GM12801 (cell line): ENCODE measurements around the gene BDH1.

Source experiments
- TF ChIP-seq, protein P1 (sequence below): IDR thresholded peaks from one replicate; pipeline ENCODE4 v1.5.1; 2011; ENCODE audit warnings: control low read depth; ENCODE audit not compliant: insufficient read length; ENCODE audit errors: extremely low read depth

BDH1 gene

GRCh38 chr3:197482001-197482400 is 73.8 kb downstream of the BDH1 start:
- TF ChIP-seq, protein P1, sequence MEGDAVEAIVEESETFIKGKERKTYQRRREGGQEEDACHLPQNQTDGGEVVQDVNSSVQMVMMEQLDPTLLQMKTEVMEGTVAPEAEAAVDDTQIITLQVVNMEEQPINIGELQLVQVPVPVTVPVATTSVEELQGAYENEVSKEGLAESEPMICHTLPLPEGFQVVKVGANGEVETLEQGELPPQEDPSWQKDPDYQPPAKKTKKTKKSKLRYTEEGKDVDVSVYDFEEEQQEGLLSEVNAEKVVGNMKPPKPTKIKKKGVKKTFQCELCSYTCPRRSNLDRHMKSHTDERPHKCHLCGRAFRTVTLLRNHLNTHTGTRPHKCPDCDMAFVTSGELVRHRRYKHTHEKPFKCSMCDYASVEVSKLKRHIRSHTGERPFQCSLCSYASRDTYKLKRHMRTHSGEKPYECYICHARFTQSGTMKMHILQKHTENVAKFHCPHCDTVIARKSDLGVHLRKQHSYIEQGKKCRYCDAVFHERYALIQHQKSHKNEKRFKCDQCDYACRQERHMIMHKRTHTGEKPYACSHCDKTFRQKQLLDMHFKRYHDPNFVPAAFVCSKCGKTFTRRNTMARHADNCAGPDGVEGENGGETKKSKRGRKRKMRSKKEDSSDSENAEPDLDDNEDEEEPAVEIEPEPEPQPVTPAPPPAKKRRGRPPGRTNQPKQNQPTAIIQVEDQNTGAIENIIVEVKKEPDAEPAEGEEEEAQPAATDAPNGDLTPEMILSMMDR = no peak

DNA sequence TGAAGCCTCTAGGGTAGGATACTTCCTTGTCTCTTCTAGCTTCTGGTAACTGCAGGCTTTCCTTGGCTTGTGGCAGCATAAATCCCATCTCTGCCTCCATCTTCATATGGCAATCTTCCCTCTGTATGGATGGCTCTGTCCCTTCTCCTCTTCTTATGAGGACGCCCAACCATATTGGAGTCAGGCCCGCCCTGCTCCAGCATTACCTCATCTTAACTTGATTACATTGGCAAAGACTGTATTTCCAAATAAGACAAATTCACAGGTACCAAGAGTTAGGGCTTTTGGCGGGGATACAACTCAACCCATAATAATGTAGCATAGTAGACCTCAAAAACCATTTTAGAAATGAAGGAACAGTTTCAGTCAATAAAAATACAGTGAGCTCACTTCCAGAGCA is 75.4 kb downstream of the BDH1 start:
- TF ChIP-seq, protein P1 = no peak

GRCh38 chr3:197478746-197479668 is 76.8 kb downstream of the BDH1 start:
- TF ChIP-seq, protein P1 = no peak

GRCh38 chr3:197475997-197476525 is 79.7 kb downstream of the BDH1 start:
- TF ChIP-seq, protein P1 = no peak

DNA sequence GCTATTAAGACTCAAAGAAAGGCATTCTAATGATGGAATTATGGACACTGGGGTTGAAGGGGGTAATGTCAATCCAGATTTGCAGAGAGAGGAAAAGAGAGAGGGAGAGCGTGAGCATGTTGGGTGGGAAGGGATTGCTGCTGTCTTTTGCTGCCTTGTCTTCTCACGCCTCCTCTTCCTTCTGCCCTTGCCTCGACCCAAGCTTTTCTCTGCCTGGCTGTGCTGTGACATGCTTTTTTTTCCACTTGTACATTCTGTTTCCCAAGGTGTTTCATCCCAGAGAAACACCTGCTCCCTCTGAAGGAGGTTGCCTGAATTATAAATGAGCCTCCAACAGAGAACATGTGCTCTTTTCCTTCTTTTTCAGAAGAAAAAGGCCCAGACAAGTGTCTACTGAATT is 80.3 kb downstream of the BDH1 start:
- TF ChIP-seq, protein P1 = no peak

DNA sequence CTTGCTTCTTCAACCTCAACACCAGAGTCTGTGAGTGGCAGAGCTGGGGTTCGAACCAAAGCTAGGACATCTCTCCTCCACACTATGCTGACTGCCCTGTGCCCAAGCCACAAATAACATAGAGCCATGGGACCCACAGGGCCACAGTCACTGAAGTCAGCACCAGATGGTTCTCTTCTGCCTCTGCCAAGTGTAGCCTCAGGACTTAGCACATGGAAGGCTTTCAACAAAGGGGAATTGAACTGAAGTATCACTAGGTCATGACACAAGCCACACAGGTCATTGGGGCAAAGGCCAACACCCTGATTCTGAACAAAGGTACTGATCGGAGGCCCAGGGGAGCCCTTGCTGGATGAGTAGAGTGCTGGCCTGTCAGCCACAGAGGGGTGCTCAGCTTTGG is 83.6 kb downstream of the BDH1 start:
- TF ChIP-seq, protein P1 = no peak

DNA sequence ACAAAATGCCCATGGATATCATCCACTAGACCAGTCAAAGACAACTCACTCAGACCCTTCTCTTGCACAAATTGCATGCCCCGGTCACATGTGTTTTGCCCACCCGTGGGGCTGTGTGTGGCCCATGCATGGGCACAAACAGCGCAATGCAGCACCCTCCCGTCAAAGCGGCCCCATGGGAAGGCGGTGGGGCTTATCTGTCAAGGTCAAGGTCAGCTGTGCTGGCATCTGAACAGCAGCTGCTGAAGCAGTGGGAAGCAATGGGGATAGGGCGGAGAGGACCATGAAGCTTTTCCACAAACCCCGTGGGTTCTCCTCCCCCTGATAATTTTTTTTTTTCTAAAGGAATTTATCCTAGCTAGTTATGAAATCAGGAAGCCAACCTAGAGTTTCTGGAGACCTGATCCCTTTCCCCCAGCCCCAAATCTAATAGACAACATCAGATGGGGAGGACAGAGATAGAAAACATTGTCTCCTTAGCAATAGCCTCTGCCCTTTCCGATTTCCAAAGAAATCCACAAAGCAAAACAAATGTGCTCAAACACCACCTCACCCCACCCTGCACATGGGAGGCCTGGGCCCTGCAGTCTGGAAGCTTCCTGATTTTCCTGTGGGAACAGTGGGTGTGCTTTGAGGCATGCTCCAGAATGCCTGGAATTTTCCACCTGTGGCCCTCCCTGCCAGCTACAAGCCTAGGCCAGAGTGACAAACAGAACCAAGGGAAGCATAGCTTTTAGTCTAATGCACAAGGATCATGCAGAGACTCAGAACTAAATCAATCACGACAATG is 84.4 kb downstream of the BDH1 start:
- TF ChIP-seq, protein P1 = no peak
